Tibial nerve (tissue), 4 donors: ENCODE data around the gene PPM1F.

Experiments used
- CTCF ChIP-seq, 5 experiments: fragments of 200-600 bp in 3 of 5; fragments of 450-650 bp in 2 of 5; sonication (generic) in 3 of 5; IDR thresholded peaks; one replicate each; pipeline ENCODE4 v1.5.1; 2016 to 2019; ENCODE audit warnings: antibody characterized with exemption in 5 of 5, mild to moderate bottlenecking in 3 of 5, moderate library complexity in 2 of 5
- EP300 ChIP-seq, 2 donors: sonication (generic); formaldehyde crosslinking; IDR thresholded peaks; one replicate each; pipeline ENCODE4 v1.6.1; 2017; ENCODE audit warnings: antibody characterized with exemption in 2 of 2, mild to moderate bottlenecking in 1 of 2
- POLR2A ChIP-seq, 2 donors: fragments of 450-650 bp; IDR thresholded peaks; one replicate each; pipeline ENCODE4 v1.6.1; 2017; ENCODE audit warnings: antibody characterized with exemption in 2 of 2, mild to moderate bottlenecking in 2 of 2, moderate library complexity in 2 of 2

- TF ChIP-seq POLR2A (IDR thresholded peaks at IDR 0.05): no peak
- TF ChIP-seq CTCF (IDR thresholded peaks at IDR 0.05): no peak
- no peak for TF ChIP-seq EP300 (IDR thresholded peaks at IDR 0.05)
Measured at GRCh38 chr22:21970800-21971617, 18.4 kb upstream of the PPM1F start.
